Breast epithelium (tissue), 3 donors: ENCODE measurements around the gene ST7.

Experiments used
- POLR2A ChIP-seq: fragments of 450-650 bp; IDR thresholded peaks from one replicate; pipeline ENCODE4 v1.6.1; 2016; ENCODE audit warnings: antibody characterized with exemption, mild to moderate bottlenecking, moderate library complexity
- POLR2AphosphoS5 ChIP-seq, 3 donors: sonication (generic); formaldehyde crosslinking; IDR thresholded peaks; one replicate each; pipeline ENCODE4 v1.6.1; 2017; ENCODE audit warnings: antibody characterized with exemption in 3 of 3
- TF ChIP-seq, protein P1 (sequence below), 3 donors: fragments of 450-650 bp; IDR thresholded peaks; one replicate each; pipeline ENCODE4 v1.5.1; 2016 to 2017; ENCODE audit warnings: antibody characterized with exemption in 3 of 3, mild to moderate bottlenecking in 3 of 3, moderate library complexity in 3 of 3

DNA sequence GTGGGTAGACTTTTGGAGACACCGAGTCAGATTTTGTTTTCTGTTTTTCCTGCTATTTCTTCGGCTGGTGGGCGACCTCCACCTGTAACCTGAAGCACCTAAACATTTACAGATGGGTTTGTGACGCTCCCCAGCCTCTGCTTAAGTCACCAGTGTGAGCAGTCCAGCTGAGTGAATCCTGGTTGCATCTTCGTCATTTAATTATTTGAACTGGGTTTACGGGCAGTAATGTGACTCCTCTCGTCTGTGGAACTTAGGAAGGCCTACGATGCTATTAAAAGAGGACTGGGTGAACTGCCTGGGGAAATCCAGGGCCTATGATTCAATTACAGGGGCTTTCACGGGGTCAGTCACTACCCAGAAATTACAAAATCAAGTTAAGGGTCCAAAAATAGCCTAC, 317.1 kb downstream of the ST7 start:
- TF ChIP-seq, protein P1, sequence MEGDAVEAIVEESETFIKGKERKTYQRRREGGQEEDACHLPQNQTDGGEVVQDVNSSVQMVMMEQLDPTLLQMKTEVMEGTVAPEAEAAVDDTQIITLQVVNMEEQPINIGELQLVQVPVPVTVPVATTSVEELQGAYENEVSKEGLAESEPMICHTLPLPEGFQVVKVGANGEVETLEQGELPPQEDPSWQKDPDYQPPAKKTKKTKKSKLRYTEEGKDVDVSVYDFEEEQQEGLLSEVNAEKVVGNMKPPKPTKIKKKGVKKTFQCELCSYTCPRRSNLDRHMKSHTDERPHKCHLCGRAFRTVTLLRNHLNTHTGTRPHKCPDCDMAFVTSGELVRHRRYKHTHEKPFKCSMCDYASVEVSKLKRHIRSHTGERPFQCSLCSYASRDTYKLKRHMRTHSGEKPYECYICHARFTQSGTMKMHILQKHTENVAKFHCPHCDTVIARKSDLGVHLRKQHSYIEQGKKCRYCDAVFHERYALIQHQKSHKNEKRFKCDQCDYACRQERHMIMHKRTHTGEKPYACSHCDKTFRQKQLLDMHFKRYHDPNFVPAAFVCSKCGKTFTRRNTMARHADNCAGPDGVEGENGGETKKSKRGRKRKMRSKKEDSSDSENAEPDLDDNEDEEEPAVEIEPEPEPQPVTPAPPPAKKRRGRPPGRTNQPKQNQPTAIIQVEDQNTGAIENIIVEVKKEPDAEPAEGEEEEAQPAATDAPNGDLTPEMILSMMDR (IDR thresholded peaks at IDR 0.05), result no peak
- TF ChIP-seq POLR2A (no peak), POLR2AphosphoS5 (IDR thresholded peaks at IDR 0.05) (no peak)
